K562 (cell line): ENCODE data around the gene CAPN8. TPM values are rescaled to one million over a fixed set of nuclear protein-coding genes. Genes with fewer than 3 reads are reported as not detected.

Experiments used
- ATAC-seq: fragments of 200-7000 bp; cut with Tn5 transposase; 3 replicates; pipeline ENCODE4 v1.9.1; 2020; ENCODE audit warnings: moderate library complexity
- BruUV-seq: library from RNA; stranded (reverse); fragments of 400-500 nt; replicated peaks from 2 replicates; lab custom pipeline; 2021; lab: Mats Ljungman, UMichigan
- CTCF ChIA-PET: fragments of 300-600 bp; formaldehyde crosslinking; extraction: SDS; loops from one replicate; lab custom pipeline; 2021; ENCODE audit warnings: low intra/inter-chr PET ratio; lab: Yijun Ruan, JAX
- POLR2A ChIA-PET: fragments of 300-600, 350-650 bp; sonication (Branson Sonifier 250); formaldehyde crosslinking; extraction: SDS; loops from one replicate; lab custom pipeline; 2021; ENCODE audit warnings: antibody characterized with exemption, inconsistent platforms; lab: Yijun Ruan, JAX
- DNase-seq, 4 experiments: peaks; one replicate each; pipeline versions ENCODE4 v3.0.0 to v3.0.0-alpha.2; 2011 to 2018; ENCODE audit warnings: low spot score in 3 of 4, mixed read lengths in 3 of 4; ENCODE audit errors: extremely low read depth in 1 of 4
- FAIRE-seq: peaks from 2 replicates; lab custom pipeline; 2011; peaks lifted over from hg19 to GRCh38; lab: Jason Lieb, UNC
- H2AFZ ChIP-seq: 2 replicates; pipeline ENCODE4 v1.6.0; 2011; ENCODE audit warnings: low read depth, low read length, control low read depth, inconsistent platforms
- H3K27ac ChIP-seq: fragments of 200-600 bp; 3 replicates; pipeline ENCODE4 v1.8.0; 2011; ENCODE audit warnings: low read depth, mild to moderate bottlenecking, control low read depth, inconsistent platforms, low read length, moderate library complexity, mixed read lengths; ENCODE audit errors: extremely low read depth
- H3K27me3 ChIP-seq, 2 experiments: fragments of 300-600 bp in 1 of 2; 2 replicates in 1 of 2; 3 replicates in 1 of 2; pipeline versions ENCODE4 v1.6.0 to v1.8.0; 2011; ENCODE audit warnings: inconsistent platforms in 2 of 2, low read length in 2 of 2, mild to moderate bottlenecking in 1 of 2, mixed read lengths in 1 of 2, moderate library complexity in 1 of 2; ENCODE audit not compliant: control insufficient read depth in 2 of 2, insufficient read depth in 2 of 2
- H3K36me3 ChIP-seq: fragments of 300-600 bp; 3 replicates; pipeline ENCODE4 v1.8.0; 2011; ENCODE audit warnings: mild to moderate bottlenecking, low read length, inconsistent platforms; ENCODE audit not compliant: control insufficient read depth, insufficient read depth
- H3K4me1 ChIP-seq, 2 experiments: fragments of 200-600 bp in 1 of 2; replicated peaks in 1 of 2; 2 replicates in 1 of 2; 3 replicates in 1 of 2; pipeline versions ENCODE4 v1.5.1 to v1.8.0; 2011; ENCODE audit warnings: inconsistent platforms in 2 of 2, low read length in 2 of 2, mild to moderate bottlenecking in 1 of 2, mixed read lengths in 1 of 2, moderate library complexity in 1 of 2; ENCODE audit not compliant: control insufficient read depth in 2 of 2, insufficient read depth in 2 of 2
- H3K4me2 ChIP-seq: 2 replicates; pipeline ENCODE4 v1.6.1; 2011; ENCODE audit warnings: low read length, control low read depth, inconsistent platforms, mixed read lengths; ENCODE audit not compliant: insufficient read depth
- H3K4me3 ChIP-seq: fragments of 200-600 bp; sonication (generic), shearing (Covaris generic); 2 replicates; pipeline ENCODE4 v1.5.1; 2016; ENCODE audit warnings: control low read depth, inconsistent platforms
- H3K79me2 ChIP-seq: fragments of 200-600 bp; 3 replicates; pipeline ENCODE4 v1.8.0; 2011; ENCODE audit warnings: low read length, inconsistent platforms; ENCODE audit not compliant: control insufficient read depth, insufficient read depth
- H3K9ac ChIP-seq, 2 experiments: 2 replicates each; pipeline versions ENCODE4 v1.6.0 to v1.6.1; 2011; ENCODE audit warnings: low read depth in 2 of 2, low read length in 2 of 2, control low read depth in 1 of 2, inconsistent platforms in 1 of 2, mild to moderate bottlenecking in 1 of 2, mixed read lengths in 1 of 2; ENCODE audit not compliant: insufficient read depth in 1 of 2
- H3K9me1 ChIP-seq: one replicate; pipeline ENCODE4 v1.6.0; 2011; ENCODE audit warnings: inconsistent platforms, mild to moderate bottlenecking, low read length, moderate library complexity; ENCODE audit not compliant: control insufficient read depth, insufficient read depth
- H3K9me3 ChIP-seq: replicated peaks from 2 replicates; pipeline ENCODE4 v1.5.1; 2011; ENCODE audit warnings: low read depth, low read length, inconsistent platforms; ENCODE audit not compliant: control insufficient read depth, insufficient read depth
- H4K20me1 ChIP-seq: replicated peaks from 2 replicates; pipeline ENCODE4 v1.6.1; 2011; ENCODE audit warnings: low read length, inconsistent platforms, mixed read lengths; ENCODE audit not compliant: control insufficient read depth, insufficient read depth
- CAMTA2 ChIP-seq: fragments of 250-450 bp; sonication (Bioruptor Pico); conservative IDR thresholded peaks from 2 replicates; pipeline ENCODE4 v1.5.1; 2022
- CHD7 ChIP-seq: fragments of 200-600 bp; sonication (generic); IDR thresholded peaks from one replicate; pipeline ENCODE4 v1.6.1; 2012; ENCODE audit warnings: mild to moderate bottlenecking, low read depth, low read length, inconsistent platforms
- E2F8 ChIP-seq: fragments of 450-650 bp; IDR thresholded peaks from 2 replicates; pipeline ENCODE4 v1.7.1; 2018; ENCODE audit warnings: mild to moderate bottlenecking, low read depth; ENCODE audit not compliant: partially characterized antibody
- FOXP1 ChIP-seq: sonication (generic); formaldehyde crosslinking; IDR thresholded peaks from 2 replicates; pipeline ENCODE4 v1.8.0; 2022; ENCODE audit warnings: mild to moderate bottlenecking, missing genetic modification reagents
- HOXB6 ChIP-seq: fragments of 250-450 bp; sonication (Bioruptor Pico); IDR thresholded peaks from 2 replicates; pipeline ENCODE4 v1.5.1; 2022; ENCODE audit warnings: mild to moderate bottlenecking, borderline replicate concordance
- IRF9 ChIP-seq: fragments of 450-650 bp; IDR thresholded peaks from 2 replicates; pipeline ENCODE4 v1.6.1; 2016; ENCODE audit warnings: missing biosample characterization, missing genetic modification characterization
- ZNF764 ChIP-seq: fragments of 250-450 bp; sonication (Bioruptor Pico); IDR thresholded peaks from 2 replicates; pipeline ENCODE4 v1.4.0; 2020; ENCODE audit warnings: low read depth, mild to moderate bottlenecking, moderate library complexity
- WGBS: fragments of 100-300 bp; shearing (Covaris generic); methylation state at CpG from one replicate; pipeline ENCODE4 v1.1.6; 2016; ENCODE audit warnings: low coverage, mixed read lengths; ENCODE audit not compliant: insufficient coverage; ENCODE audit errors: missing lambda C conversion rate; 5-methylcytosine and 5-hydroxymethylcytosine counted together
- in situ Hi-C: fragments of 300-500 bp; cut with MboI; formaldehyde crosslinking; loops from 4 replicates; pipeline ENCODE4 v1.15.0; 2018; ENCODE audit warnings: inconsistent platforms, mixed read lengths
- intact Hi-C: fragments of 100-400 bp; cut with micrococcal nuclease; formaldehyde crosslinking; loops from 2 replicates; pipeline ENCODE4 v1.14.2; 2022
- polyA plus RNA-seq, 8 experiments: library from polyadenylated mRNA; depleted of rRNA in 4 of 8; stranded (reverse) in 5 of 8; unstranded in 3 of 8; fragments of >200 nt; fragmentation: Nextera tagmentation in 2 of 8; fragmentation: Illumina TruSeq in 1 of 8; extraction: Ambion mirVana in 2 of 8; extraction: Trizol in 1 of 8; gene quantifications; 2 replicates each; pipeline versions ENCODE4 v1.2.1 to v1.2.3, GENCODE V29; 2011 to 2014; ENCODE audit warnings: inconsistent platforms in 1 of 8, missing spikeins in 1 of 8
- total RNA-seq, 7 experiments: library from RNA; depleted of rRNA in 6 of 7; stranded (reverse); fragments of >200 nt in 6 of 7; fragmentation: Illumina TruSeq in 2 of 7; extraction: Trizol in 2 of 7; gene quantifications; 2 replicates each; pipeline versions ENCODE4 v1.2.1 to v1.2.3, GENCODE V29; 2011 to 2021; ENCODE audit warnings: low replicate concordance in 1 of 7

The CAPN8 gene
- total and polyA plus RNA-seq, 9 of the 15 experiments (the other 6 are each of a cell fraction or from before 2014, with no cell fraction given) = 0.06 TPM; not detected in 8

GRCh38 chr1:223525546-223525945 is 140.0 kb downstream of the CAPN8 start:
- no peaks in the 10 kb centered on the region for H3K79me2 ChIP-seq
- no peak overlapping the region for H3K9ac ChIP-seq
- DNase-seq (no peak), ATAC-seq (no peak), FAIRE-seq (no peak)
- in situ Hi-C loops = no loop called here
- no peaks in the 10 kb centered on the region for H3K9me3 ChIP-seq
- intact Hi-C loops = no loop called here
- WGBS = 0% methylated on average over 3 of the region's 3 CpGs
- no peaks in the 10 kb centered on the region for H3K4me1 ChIP-seq
- H3K27ac ChIP-seq = no peak overlapping the region
- no peak overlapping the region for H2AFZ ChIP-seq
- ChIA-PET CTCF (no interaction called here), POLR2A (interaction anchor here (0.7 kb wide), 1 partner anchor 186 kb away, joined by 3 read pairs; no protein-coding TSS in a partner anchor)
- H3K4me2 ChIP-seq = no peak overlapping the region
- H3K27me3 ChIP-seq = peaks cover 12 to 26% of the 10 kb centered on the region in 2 experiments; a peak in 4 of 5 replicates
- no peaks in the 10 kb centered on the region for H3K9me1 ChIP-seq
- H3K4me3 ChIP-seq = no peak overlapping the region
- H4K20me1 ChIP-seq = no peaks in the 10 kb centered on the region
- no TSS peak for BruUV-seq
- H3K36me3 ChIP-seq = no peaks in the 10 kb centered on the region
- no peak for TF ChIP-seq FOXP1
- no peak for TF ChIP-seq IRF9 (tag)
- no peak for TF ChIP-seq ZNF764
- no peak for TF ChIP-seq HOXB6 (CRISPR knock-in tag)
- no peak for TF ChIP-seq CHD7
- no peak for TF ChIP-seq E2F8
- no peak for TF ChIP-seq CAMTA2 (CRISPR knock-in tag)
